ENCODE results near the gene ORC2.

DNA sequence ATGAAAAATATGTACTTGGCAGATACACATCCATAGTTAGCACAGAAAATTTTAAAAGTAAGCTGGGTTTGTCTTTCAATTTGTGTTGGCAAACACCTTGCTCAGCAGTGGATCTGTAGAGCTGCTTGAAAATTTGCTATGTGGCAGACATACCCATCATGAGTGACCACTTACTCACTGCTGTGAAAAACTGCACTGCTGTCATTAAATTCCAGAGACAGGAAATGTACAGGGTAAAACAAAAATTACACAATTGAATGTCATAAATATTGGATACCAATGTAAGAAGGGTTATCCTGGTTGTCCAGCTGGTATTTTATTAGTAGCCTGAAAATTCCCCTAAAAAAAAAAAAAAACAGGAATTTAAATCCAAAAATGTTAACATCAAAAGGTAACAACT, 49.8 kb downstream of the ORC2 start:
- TF ChIP-seq POLR2A (IDR thresholded peaks at IDR 0.05): no peak
- no peak for TF ChIP-seq CTCF (IDR thresholded peaks at IDR 0.05)
